ENCODE data around the gene BORCS8. TPM values are rescaled to one million over a fixed set of nuclear protein-coding genes. Genes with fewer than 3 reads are reported as not detected.
A peak's percentile ranks its signal among the peaks of the same experiment; 100 is the strongest.
"Not testable (repeated sequence)": the region's sequence is repeated elsewhere in the genome, so short reads cannot be mapped to it uniquely, and the experiment has no call there.

BORCS8 gene
- total and polyA plus RNA-seq, 2 experiments from 2014 or later, result 9.7 to 23.1 TPM

DNA sequence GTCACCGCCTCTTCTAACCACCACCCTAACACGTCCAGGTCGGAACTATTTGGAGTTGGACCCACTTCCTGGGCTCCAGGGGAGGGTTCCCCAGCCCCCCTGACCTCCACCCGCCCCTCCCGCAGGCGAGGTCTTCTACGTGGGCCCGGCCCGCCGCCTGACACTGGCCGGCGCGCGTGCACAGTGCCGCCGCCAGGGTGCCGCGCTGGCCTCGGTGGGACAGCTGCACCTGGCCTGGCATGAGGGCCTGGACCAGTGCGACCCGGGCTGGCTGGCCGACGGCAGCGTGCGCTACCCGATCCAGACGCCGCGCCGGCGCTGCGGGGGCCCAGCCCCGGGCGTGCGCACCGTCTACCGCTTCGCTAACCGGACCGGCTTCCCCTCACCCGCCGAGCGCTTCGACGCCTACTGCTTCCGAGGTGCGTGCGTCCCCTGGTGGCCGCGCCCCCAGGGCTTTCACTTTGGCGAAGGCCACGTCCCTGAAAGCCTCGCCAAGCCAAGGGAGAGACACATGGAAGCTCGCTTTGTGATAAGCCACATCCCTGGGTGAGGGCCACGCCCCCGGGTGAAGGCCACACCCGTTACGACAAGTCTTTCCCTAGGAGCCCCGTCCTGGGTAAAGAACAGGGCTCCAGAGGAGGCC is 33.0 kb upstream of the BORCS8 start:
- Histone ChIP-seq H3K4me3 (peak overlapping the region; percentile 46), H3F3A (ENCODE audit: insufficient read depth) (no peaks in the 10 kb centered on the region), H3K9ac (no peak overlapping the region), H3K9me3 (ENCODE audit: low read depth) (no peaks in the 10 kb centered on the region), H3K36me3 (ENCODE audit: low read depth) (no peaks in the 10 kb centered on the region), H4K20me1 (ENCODE audit: insufficient read depth) (no peaks in the 10 kb centered on the region), H3K79me2 (ENCODE audit: insufficient read depth) (no peaks in the 10 kb centered on the region), H3K4me1 (ENCODE audit: insufficient read depth) (no peaks in the 10 kb centered on the region), H3K27ac (no peak overlapping the region), H3K27me3 (replicated peaks; ENCODE audit: insufficient read depth) (peaks cover 14% of the 10 kb centered on the region; the same call in 1 of the 2 replicates), H2AFZ (peak overlapping the region; percentile 62), H3K4me2 (ENCODE audit: unreplicated experiment) (peak overlapping the region; percentile 50), H3K9me2 (ENCODE audit: insufficient read depth) (no peaks in the 10 kb centered on the region)
- DNase-seq, result peak; percentile 74
- WGBS, 2 experiments (ENCODE audit: low coverage in 1 of 2, low lambda C conversion rate in 2 of 2, missing lambda C conversion rate in 2 of 2), result 4 to 5% methylated on average over 52 to 57 of the region's 59 CpGs
- in situ Hi-C loops (cut with MboI), result no loop called here
- no peak for TF ChIP-seq EZH2phosphoT487 (IDR thresholded peaks at IDR 0.05; ENCODE audit: insufficient read depth, low read depth)
- no peak for TF ChIP-seq EZH2 (IDR thresholded peaks at IDR 0.05; ENCODE audit: insufficient read depth, poor library complexity, severe bottlenecking)

DNA sequence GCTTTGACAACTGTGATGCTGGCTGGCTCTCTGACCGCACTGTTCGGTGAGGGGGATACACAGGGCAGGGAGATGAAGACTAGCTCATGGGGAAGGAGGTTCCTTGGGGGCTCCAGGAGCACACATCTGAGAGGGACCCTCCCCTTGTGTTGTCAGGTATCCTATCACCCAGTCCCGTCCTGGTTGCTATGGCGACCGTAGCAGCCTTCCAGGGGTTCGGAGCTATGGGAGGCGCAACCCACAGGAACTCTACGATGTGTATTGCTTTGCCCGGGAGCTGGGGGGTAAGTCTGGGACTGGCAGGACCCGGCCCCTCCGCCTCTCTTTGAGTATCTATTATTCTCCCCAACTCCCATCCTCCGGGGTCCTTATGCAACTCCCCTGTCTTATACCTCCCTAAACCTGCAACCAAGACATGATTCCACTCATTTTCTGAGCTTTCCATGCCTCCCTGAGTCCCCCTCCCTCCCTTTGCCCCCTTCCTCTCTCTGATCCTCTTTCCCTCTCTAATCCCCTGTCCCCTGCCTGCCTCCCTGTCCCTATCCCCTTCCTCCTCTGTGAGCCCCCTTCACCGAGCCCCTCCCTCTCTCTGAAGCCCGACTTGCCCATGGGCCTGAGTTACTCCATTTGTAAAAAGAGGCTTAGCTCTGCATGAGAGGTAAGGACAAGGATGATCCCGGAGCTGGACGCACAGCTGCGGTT is 32.3 kb upstream of the BORCS8 start:
- Histone ChIP-seq H3K36me3 (ENCODE audit: low read depth) (no peaks in the 10 kb centered on the region), H2AFZ (no peak overlapping the region)
- WGBS, 2 experiments (ENCODE audit: low coverage in 1 of 2, low lambda C conversion rate in 2 of 2, missing lambda C conversion rate in 2 of 2), result 52 to 54% methylated on average over 17 of the region's 17 CpGs

DNA sequence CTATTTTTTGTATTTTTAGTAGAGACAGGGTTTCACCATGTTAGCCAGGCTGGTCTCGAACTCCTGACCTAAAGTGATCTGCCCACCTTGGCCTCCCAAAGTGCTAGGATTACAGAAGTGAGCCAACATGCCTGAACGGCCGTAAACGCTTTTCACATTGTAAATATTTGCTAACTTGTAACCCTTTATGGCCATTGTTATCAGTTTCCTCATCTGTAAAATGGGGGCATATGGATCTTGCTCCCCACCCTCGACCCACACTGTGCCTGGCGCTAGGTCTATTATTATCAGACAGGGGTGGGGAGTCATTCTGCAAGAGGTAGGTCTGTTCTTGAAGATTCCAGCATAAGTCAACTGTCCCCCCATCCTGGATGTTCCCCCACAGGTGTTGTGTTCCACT is 31.7 kb upstream of the BORCS8 start:
- no peak overlapping the region for H2AFZ ChIP-seq
- H3K4me1 ChIP-seq (ENCODE audit: insufficient read depth), result no peaks in the 10 kb centered on the region
- no peaks in the 10 kb centered on the region for H3K9me3 ChIP-seq (ENCODE audit: low read depth)
- H3K9ac ChIP-seq, result no peak overlapping the region
- no peak for TF ChIP-seq EZH2 (IDR thresholded peaks at IDR 0.05; ENCODE audit: insufficient read depth, poor library complexity, severe bottlenecking)
- TF ChIP-seq EZH2phosphoT487 (IDR thresholded peaks at IDR 0.05; ENCODE audit: insufficient read depth, low read depth), result no peak
- no peaks in the 10 kb centered on the region for H3K9me2 ChIP-seq (ENCODE audit: insufficient read depth)
- no peaks in the 10 kb centered on the region for H3K79me2 ChIP-seq (ENCODE audit: insufficient read depth)
- no peak for DNase-seq
- in situ Hi-C loops (cut with MboI), result no loop called here
- no peak overlapping the region for H3K4me3 ChIP-seq
- H3K36me3 ChIP-seq (ENCODE audit: low read depth), result no peaks in the 10 kb centered on the region
- peaks cover 4% of the 10 kb centered on the region; the same call in 1 of the 2 replicates for H3K27me3 ChIP-seq (replicated peaks; ENCODE audit: insufficient read depth)
- no peak overlapping the region for H3K27ac ChIP-seq
- H3K4me2 ChIP-seq (ENCODE audit: unreplicated experiment), result no peak overlapping the region
- 82 to 83% methylated on average over 6 of the region's 6 CpGs for WGBS, 2 experiments (ENCODE audit: low coverage in 1 of 2, low lambda C conversion rate in 2 of 2, missing lambda C conversion rate in 2 of 2)
- H3F3A ChIP-seq (ENCODE audit: insufficient read depth), result no peaks in the 10 kb centered on the region
- no peaks in the 10 kb centered on the region for H4K20me1 ChIP-seq (ENCODE audit: insufficient read depth)

More for the DNA sequence above, 32.3 kb upstream of the BORCS8 start:
- H3K9me2 ChIP-seq (ENCODE audit: insufficient read depth), result no peaks in the 10 kb centered on the region
- no peaks in the 10 kb centered on the region for H3K9me3 ChIP-seq (ENCODE audit: low read depth)
- in situ Hi-C loops (cut with MboI), result no loop called here
- no peak for TF ChIP-seq EZH2phosphoT487 (IDR thresholded peaks at IDR 0.05; ENCODE audit: insufficient read depth, low read depth)
- TF ChIP-seq EZH2 (IDR thresholded peaks at IDR 0.05; ENCODE audit: insufficient read depth, poor library complexity, severe bottlenecking), result no peak
- no peak overlapping the region for H3K9ac ChIP-seq
- no peaks in the 10 kb centered on the region for H3K79me2 ChIP-seq (ENCODE audit: insufficient read depth)
- no peak for DNase-seq
- H3K4me3 ChIP-seq, result peak overlapping the region; percentile 46
- H3K27me3 ChIP-seq (replicated peaks; ENCODE audit: insufficient read depth), result peaks cover 8% of the 10 kb centered on the region; the same call in 1 of the 2 replicates
- H4K20me1 ChIP-seq (ENCODE audit: insufficient read depth), result no peaks in the 10 kb centered on the region
- no peaks in the 10 kb centered on the region for H3F3A ChIP-seq (ENCODE audit: insufficient read depth)
- no peak overlapping the region for H3K27ac ChIP-seq
- no peaks in the 10 kb centered on the region for H3K4me1 ChIP-seq (ENCODE audit: insufficient read depth)
- H3K4me2 ChIP-seq (ENCODE audit: unreplicated experiment), result peak overlapping the region; percentile 50

DNA sequence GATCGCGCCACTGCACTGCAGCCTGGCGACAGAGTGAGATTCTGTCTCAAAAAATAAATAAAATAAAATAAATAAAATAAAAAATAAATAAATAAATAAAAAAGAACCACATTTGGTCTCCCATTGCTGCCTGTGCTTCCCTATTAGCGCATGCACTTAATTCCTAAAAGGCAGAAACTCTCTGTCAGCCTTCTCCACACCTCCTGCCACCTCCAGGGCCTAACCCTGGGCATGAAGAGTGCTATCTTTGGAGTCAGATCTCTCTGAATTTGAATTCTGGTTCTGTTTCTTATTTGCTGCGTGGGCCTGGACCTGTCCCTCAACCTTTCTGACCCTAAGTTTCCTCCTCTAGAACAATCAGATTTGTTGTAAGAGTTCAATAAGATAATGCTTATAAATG is 31.1 kb upstream of the BORCS8 start:
- DNase-seq, result no peak
- no peak for TF ChIP-seq EZH2phosphoT487 (IDR thresholded peaks at IDR 0.05; ENCODE audit: insufficient read depth, low read depth)
- TF ChIP-seq EZH2 (IDR thresholded peaks at IDR 0.05; ENCODE audit: insufficient read depth, poor library complexity, severe bottlenecking), result no peak
- in situ Hi-C loops (cut with MboI), result no loop called here
- Histone ChIP-seq H4K20me1 (ENCODE audit: insufficient read depth) (no peaks in the 10 kb centered on the region), H3K9me3 (ENCODE audit: low read depth) (no peaks in the 10 kb centered on the region), H2AFZ (no peak overlapping the region), H3K36me3 (ENCODE audit: low read depth) (no peaks in the 10 kb centered on the region), H3K9me2 (ENCODE audit: insufficient read depth) (no peaks in the 10 kb centered on the region), H3K9ac (no peak overlapping the region), H3F3A (ENCODE audit: insufficient read depth) (no peaks in the 10 kb centered on the region), H3K4me1 (ENCODE audit: insufficient read depth) (no peaks in the 10 kb centered on the region), H3K79me2 (ENCODE audit: insufficient read depth) (no peaks in the 10 kb centered on the region), H3K4me2 (ENCODE audit: unreplicated experiment) (no peak overlapping the region), H3K27ac (no peak overlapping the region), H3K4me3 (no peak overlapping the region), H3K27me3 (replicated peaks; ENCODE audit: insufficient read depth) (peaks cover 4% of the 10 kb centered on the region; the same call in 1 of the 2 replicates)
- WGBS, 2 experiments (ENCODE audit: low coverage in 1 of 2, low lambda C conversion rate in 2 of 2, missing lambda C conversion rate in 2 of 2), result 51 to 55% methylated on average over 5 of the region's 5 CpGs

DNA sequence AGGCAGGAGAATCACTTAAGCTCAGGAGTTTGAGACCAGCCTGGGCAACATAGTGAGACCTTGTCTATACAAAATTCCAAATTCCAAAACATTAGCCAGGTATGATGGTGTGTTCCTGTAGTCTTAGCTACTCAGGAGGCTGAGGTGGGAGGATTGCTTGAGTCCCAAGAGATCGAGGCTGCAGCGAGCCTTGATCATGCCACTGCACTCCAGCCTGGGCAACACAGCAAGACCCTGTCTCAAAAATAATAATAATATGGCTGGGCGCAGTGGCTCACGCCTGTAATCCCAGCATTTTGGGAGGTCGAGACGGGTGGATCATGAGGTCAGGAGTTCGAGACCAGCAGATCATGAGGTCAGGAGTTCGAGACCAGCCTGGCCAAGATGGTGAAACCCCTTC is 29.0 kb upstream of the BORCS8 start:
- H3K36me3 ChIP-seq (ENCODE audit: low read depth); H3K9me2 ChIP-seq (ENCODE audit: insufficient read depth); H4K20me1 ChIP-seq (ENCODE audit: insufficient read depth); in situ Hi-C loops (cut with MboI); H2AFZ ChIP-seq; H3K9me3 ChIP-seq (ENCODE audit: low read depth); H3K4me1 ChIP-seq (ENCODE audit: insufficient read depth); H3K4me3 ChIP-seq; H3K4me2 ChIP-seq (ENCODE audit: unreplicated experiment); H3K27ac ChIP-seq; H3K9ac ChIP-seq; DNase-seq; H3F3A ChIP-seq (ENCODE audit: insufficient read depth); H3K79me2 ChIP-seq (ENCODE audit: insufficient read depth); H3K27me3 ChIP-seq (replicated peaks; ENCODE audit: insufficient read depth): not testable (repeated sequence)
- WGBS, 2 experiments (ENCODE audit: low coverage in 1 of 2, low lambda C conversion rate in 2 of 2, missing lambda C conversion rate in 2 of 2), result 60 to 72% methylated on average over 8 of the region's 8 CpGs

All from GM23248 (cell line).